GM18507 (cell line): ENCODE measurements around the gene CD40.

Source experiments
- DNase-seq: peaks from one replicate; pipeline ENCODE4 v3.0.0; 2011; ENCODE audit warnings: low read depth; ENCODE audit not compliant: insufficient read length; ENCODE audit errors: extremely low spot score
- FAIRE-seq: peaks from 2 replicates; lab custom pipeline; 2011; peaks lifted over from hg19 to GRCh38; lab: Jason Lieb, UNC

The CD40 gene

DNA sequence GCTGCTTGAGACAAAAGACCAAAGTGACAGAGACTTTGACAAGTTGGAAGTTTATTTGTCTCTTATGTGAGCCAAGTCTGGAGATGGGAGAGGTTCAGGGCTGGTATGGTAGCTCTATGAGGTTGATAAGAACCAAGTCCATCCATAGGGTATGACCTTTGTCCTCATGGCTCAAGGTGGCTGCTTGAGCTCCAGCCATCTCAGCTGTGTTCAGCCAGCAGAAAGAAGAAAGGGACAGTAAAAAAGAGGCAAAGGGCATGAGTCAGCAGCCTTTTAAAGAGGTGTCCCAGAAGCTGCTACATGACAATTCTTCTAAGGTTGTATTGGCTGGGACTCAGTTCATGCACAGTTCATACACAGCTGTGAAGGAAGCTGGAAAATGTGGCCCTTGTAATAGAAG is 49.0 kb downstream of the CD40 start:
- FAIRE-seq (no peak), DNase-seq (no peak)

DNA sequence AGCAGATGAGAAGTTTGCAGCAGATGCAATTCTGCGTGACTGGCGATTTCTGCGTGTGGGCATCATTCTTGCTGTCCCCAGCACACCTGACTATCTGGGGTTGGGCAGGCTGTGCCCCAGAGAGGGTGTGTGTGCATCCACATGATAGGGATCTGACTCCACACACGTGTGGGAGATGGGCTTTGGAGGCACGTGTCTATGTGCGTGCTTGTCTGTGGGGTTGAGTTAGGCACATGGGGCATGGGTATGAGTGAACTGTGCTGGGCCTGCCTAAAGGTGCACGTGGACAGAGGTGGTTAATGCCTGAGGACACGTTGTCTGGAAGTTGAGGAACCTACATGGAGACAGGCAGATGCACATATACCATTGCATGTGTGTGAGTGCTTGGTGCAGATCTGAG is 50.3 kb downstream of the CD40 start:
- no peak for FAIRE-seq
- DNase-seq = no peak

DNA sequence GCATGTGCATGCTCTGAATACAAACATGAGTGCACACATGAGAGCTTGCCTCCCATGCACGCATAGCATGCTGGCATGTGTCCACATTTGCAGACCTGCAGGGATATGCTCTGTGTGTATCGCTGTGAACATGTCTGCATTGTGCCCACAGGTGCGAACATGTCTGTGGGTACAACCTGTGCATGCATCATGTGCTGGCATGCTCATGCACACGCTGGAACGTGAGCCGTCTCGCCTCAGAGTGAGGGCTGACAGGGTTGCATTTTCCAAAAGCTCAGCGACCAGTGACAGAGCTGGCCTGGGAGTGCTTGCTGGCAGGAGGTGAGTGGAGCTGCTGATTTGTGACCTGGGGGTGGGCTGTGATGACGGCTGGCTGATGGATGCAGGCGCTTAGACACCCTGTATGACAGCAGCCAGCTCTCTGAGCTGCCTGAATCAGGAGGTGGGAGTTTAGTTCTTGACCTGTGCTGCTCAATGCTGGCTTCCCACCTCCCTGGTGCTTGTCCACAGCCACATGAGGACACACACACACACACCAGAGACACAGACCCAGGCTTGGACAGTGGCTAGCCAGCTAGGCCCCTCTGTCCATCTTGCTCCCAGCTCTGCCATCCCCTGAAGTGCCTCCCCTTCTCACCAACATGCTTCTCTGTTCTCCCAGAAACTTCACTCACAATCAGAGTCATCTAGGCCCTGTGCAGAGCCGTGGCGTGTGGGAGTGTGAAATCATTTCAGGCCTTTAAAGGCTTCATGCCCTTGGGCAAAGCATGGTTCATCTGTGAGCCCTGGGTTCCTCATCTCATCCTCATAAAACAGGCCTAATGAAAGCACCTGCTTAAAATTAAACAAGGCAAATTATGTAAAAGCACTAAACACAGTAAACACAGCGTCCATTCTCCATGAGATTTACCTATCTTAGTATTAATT is 51.4 kb downstream of the CD40 start:
- FAIRE-seq (no peak), DNase-seq (no peak)

DNA sequence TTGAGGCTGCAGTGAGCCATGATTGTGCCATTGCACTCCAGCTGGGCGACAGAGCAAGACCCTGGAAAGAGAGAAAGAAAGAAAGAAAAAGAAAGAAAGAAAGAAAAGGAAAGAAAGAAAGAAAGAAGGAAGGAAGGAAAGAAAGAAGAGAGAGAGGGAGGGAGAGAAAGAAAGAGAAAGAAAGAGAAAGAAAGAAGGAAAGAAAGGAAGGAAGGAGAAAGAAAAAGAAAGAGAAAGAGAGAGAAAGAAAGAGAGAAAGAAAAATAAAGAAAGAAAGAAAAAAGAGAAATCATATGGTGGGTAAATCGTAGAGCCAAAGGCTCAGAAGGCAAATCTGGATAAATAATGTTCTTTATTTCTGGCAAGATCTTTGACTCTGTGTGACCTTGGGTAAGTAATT is 53.4 kb downstream of the CD40 start:
- DNase-seq = no peak
- no peak for FAIRE-seq

DNA sequence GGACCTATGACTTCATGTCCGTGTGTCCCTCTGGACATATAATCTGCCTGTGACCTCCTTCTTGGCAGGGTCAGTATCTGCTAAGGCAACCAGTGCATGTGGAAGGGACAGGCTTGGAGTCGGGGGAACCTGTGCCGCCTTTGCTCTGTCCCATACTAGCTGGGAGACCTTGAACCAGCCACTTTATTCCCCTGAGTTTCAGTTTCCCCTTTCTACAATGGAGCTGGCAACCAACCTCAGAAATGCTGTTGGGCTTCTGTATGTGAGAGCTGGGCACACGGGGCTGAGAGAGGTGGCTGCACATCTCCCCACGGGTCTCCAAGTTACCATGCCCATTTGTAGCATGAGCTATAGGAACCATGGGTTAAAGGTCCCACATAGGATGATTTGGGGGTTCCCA is 53.8 kb downstream of the CD40 start:
- FAIRE-seq (no peak), DNase-seq (no peak)

DNA sequence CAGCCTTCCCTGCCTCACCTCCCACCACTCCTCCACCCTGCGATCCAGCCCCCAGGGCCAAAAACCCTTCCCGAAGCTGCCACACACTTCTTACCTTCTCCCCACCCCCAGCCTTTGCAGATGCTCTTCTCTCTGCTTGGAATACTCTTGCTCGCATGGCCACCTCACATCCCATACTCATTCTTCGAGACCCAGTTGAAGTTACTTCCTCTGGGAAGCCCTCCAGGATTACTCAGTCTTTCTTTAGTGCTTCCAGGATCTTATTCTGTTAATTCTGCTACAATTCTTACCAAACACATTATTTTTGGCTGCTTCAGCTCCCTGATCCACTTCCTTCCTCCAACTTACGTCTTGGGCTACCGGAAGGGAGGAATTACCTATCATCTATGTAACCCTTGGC is 54.3 kb downstream of the CD40 start:
- DNase-seq = no peak
- FAIRE-seq = no peak

DNA sequence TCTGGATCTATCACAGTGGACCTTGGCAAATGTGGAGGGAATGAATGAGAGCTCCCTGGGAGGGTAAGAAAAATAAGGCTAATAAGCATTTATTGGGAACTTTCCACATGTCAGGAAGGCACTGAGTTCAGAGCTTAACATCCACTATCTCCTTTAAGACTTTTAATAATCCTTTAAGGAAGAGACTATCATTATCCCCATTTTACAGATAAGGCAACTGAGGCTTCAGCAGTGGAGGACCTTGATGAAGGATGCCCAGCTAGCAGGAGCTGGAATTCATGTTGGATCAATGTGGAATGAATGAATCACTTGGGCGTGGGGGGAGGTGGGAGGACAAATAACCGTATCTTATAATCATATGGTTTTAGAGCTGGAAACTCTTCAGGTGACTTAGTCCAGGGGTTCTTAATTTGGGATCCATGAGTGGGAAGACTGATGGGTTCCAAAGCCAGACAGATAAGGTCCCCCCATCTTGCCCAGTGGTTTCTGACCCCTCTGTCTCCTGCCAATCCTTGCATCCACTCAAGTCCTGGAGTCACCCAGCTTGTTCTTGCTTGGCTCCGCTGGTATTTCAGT is 54.9 kb downstream of the CD40 start:
- DNase-seq = no peak
- no peak for FAIRE-seq

DNA sequence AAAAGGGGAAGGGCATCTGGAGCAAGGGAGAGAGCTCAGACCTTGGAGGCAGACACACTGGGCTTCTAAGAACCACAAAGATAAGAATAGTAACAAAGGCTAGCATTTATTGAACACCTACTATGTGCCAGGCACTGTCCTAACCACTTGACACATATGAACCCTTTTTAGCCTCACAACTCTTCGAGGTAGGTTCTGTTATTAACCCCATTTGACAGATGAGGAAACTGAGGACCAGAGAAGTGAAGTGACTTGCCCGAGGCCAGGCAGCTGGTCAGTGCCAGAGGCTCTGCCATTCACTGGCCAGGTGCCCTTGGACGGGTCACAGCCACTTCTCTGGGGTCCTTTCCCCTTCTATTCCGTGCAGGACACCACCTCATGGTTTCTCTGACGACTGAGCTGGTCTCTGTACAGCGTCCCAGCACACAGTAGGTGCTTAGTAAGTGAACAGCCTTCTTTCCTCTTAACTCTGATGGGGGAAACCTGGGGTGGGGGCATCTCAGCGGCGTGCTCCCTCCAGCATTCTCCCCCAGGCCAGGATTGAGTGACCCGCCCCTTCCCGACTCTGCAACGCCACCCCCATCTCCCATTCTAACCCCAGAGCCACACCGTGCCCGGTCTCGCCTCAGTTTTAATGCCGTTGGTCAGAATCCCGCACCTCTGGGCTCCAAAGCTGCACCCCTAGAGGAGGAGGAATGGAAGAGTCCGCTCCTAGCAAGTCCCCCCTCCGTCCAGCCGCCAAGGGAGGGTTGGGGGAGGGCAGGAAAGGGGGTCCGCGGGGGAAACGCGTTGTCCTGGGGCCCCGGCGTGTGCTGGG is 55.7 kb downstream of the CD40 start:
- FAIRE-seq (no peak), DNase-seq (no peak)

DNA sequence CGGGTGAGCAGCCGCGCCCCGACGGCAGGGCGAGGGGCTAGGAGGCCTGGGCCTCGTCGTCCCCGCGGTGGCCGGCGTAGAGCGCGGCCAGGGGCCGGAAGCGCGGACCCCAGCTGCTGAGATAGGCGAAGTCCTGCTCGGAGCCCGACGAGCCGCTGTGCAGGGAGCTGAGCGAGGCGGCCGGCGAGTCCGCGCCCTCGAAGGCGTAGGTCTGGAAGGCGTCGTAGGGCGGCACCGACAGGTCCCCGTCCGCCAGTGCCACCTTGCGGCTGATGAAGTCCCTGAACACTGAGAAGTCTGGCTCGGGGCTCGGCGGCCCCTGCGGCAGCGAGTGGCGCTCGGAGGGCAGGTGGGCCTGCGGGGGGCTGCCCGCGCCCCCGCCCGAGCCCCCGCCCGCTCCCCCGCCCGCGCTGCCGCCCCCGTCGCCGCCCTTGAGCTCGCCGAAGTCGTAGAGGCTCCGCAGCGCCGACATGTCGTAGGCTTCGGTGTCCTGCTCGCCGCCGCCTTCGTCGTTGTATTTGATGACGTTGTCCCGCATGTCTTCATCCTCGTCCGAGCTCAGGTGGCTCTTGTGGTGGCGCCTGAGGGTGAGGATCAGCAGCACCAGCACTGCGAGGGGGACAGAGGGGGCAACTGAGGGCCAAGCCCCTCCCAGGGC is 56.5 kb downstream of the CD40 start:
- DNase-seq (peak; percentile 74), FAIRE-seq (peak; percentile 71)

DNA sequence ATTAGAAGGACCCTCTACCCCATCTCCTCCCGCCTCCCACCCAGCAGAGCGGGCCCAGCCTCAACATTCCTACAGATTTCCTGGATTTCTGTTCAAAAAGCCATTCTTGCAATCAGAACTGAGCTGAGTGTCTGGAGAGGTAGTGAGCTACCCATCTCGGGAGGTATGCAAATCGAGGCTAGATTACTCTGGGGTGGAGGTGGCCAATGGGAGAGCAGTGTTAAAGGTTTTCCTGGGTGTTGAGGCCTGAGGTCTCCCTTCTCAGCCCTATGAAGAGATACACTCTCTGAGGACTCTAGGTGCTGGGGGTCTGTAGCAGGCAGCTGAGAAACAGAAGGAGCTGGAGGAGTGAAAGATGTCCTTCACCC is 57.0 kb downstream of the CD40 start:
- no peak for FAIRE-seq

DNA sequence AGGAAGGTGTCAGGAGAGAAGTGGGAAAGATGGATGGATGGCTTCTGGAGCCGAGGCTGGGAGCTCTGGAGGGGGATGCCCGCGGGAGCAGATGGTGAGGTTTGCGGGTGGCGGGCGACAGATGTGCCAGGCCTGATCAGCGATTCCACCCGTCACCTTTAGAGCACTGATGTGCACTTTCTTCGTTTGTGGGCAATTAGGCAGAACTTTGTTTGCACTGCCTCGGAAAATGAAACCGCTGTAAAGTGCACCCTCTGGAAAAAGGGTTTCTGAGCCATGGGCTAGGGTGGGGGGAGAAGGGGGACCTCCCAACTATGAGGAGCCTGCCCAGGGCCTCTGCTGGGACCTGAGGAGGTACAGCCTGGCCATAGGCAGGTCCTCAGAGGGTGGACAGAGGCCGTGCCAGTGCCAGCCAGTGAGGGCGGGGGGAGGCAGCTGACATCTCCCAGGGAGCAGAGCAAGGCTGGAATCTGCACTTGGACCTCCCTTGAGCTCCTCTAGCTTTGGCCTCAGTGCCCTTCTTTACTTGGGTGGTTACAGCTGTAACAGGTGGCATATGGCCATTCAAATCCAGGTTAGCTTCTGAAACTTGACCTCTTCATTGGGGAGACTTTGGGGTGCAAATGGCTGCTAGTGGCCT is 58.7 kb downstream of the CD40 start:
- DNase-seq = no peak
- no peak for FAIRE-seq

More for the DNA sequence above, 57.0 kb downstream of the CD40 start:
- no peak for DNase-seq

DNA sequence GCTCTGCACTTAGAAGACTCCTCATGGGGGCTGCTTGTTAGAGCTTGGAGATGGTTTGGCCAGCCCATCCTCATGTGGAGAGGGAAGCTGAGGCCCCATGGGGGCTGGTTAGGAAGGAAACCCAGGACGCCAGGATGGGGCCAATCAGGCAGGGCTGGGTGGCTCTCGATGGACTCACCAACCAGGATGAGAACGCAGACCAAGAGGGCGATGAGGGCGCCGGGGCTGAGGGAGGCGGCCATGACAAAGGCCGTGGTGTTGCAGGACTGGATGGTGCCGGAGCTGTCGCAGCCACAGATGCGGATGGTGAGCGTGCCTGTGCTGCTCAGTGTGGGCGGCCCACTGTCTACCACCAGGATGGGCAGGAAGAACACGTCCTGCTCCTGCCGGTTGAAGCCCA is 59.7 kb downstream of the CD40 start:
- DNase-seq (no peak), FAIRE-seq (no peak)

DNA sequence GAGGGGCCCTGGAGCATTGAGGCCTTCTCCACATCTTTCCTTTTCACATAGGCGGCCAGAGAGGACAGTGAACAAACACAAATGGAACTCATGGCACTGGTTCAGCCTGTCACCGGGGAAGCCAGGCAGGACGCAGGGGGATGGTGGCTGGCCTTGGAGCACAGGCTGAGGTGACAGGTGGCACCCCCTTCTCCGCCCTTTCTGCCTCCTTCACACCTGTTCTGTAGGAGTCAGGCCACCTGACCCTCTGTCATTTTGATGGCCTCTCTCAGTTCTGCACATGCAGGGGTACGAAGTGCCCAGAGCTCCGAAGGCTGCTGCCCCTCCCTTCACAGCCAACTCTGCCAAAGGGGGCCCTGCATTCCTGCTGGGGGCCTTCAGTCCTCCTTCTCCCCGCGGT is 60.8 kb downstream of the CD40 start:
- FAIRE-seq (no peak), DNase-seq (no peak)
